HepG2 (cell line): ENCODE data around the gene DNASE1. TPM values are rescaled to one million over a fixed set of nuclear protein-coding genes. Genes with fewer than 3 reads are reported as not detected.

Experiments
- FOXO4 ChIP-seq: sonication (generic); formaldehyde crosslinking; conservative IDR thresholded peaks from 2 replicates; pipeline ENCODE4 v1.8.1; 2023; ENCODE audit warnings: missing genetic modification reagents
- SPEN ChIP-seq: sonication (generic); formaldehyde crosslinking; IDR thresholded peaks from 2 replicates; pipeline ENCODE4 v1.5.1; 2020; ENCODE audit warnings: low read depth, mild to moderate bottlenecking, missing genetic modification reagents
- STAT6 ChIP-seq: sonication (generic); formaldehyde crosslinking; IDR thresholded peaks from 2 replicates; pipeline ENCODE4 v1.4.0; 2020; ENCODE audit warnings: missing genetic modification reagents, mild to moderate bottlenecking, borderline replicate concordance
- YY1 ChIP-seq: IDR thresholded peaks from 2 replicates; pipeline ENCODE4 v1.6.1; 2011; ENCODE audit warnings: low read length, low read depth, moderate library complexity, mild to moderate bottlenecking; ENCODE audit not compliant: insufficient read depth, insufficient replicate concordance
- ZMYM2 ChIP-seq: sonication (generic); formaldehyde crosslinking; IDR thresholded peaks from 2 replicates; pipeline ENCODE4 v1.8.0; 2022; ENCODE audit warnings: mild to moderate bottlenecking, missing genetic modification reagents
- ZNF33B ChIP-seq: sonication (generic); formaldehyde crosslinking; IDR thresholded peaks from 2 replicates; pipeline ENCODE4 v1.5.1; 2020; ENCODE audit warnings: mild to moderate bottlenecking, missing genetic modification reagents
- ZNF441 ChIP-seq: sonication (generic); formaldehyde crosslinking; IDR thresholded peaks from 2 replicates; pipeline ENCODE4 v1.7.0; 2021; ENCODE audit warnings: missing genetic modification reagents, borderline replicate concordance
- ZNF484 ChIP-seq: sonication (generic); formaldehyde crosslinking; IDR thresholded peaks from 2 replicates; pipeline ENCODE4 v1.5.1; 2020; ENCODE audit warnings: mild to moderate bottlenecking, low read depth, missing genetic modification reagents, borderline replicate concordance
- ZNF503 ChIP-seq: sonication (generic); formaldehyde crosslinking; IDR thresholded peaks from 2 replicates; pipeline ENCODE4 v1.4.0; 2020; ENCODE audit warnings: missing genetic modification reagents
- ZNF598 ChIP-seq: sonication (generic); formaldehyde crosslinking; IDR thresholded peaks from 2 replicates; pipeline ENCODE4 v1.5.1; 2020; ENCODE audit warnings: mild to moderate bottlenecking, missing genetic modification reagents, borderline replicate concordance
- ZNF605 ChIP-seq: sonication (generic); formaldehyde crosslinking; IDR thresholded peaks from 2 replicates; pipeline ENCODE4 v1.8.0; 2022; ENCODE audit warnings: mild to moderate bottlenecking, missing genetic modification reagents
- ZNF704 ChIP-seq: sonication (generic); formaldehyde crosslinking; IDR thresholded peaks from 2 replicates; pipeline ENCODE4 v1.8.1; 2023; ENCODE audit warnings: mild to moderate bottlenecking, inconsistent platforms, moderate library complexity, missing genetic modification reagents, borderline replicate concordance
- ZNF75D ChIP-seq: sonication (generic); formaldehyde crosslinking; IDR thresholded peaks from 2 replicates; pipeline ENCODE4 v1.8.1; 2023; ENCODE audit warnings: missing genetic modification reagents, mild to moderate bottlenecking, borderline replicate concordance
- ZNF784 ChIP-seq: sonication (generic); formaldehyde crosslinking; IDR thresholded peaks from 2 replicates; pipeline ENCODE4 v1.5.1; 2020; ENCODE audit warnings: missing genetic modification reagents, mild to moderate bottlenecking, borderline replicate concordance
- ZNF788 ChIP-seq: sonication (generic); formaldehyde crosslinking; IDR thresholded peaks from 2 replicates; pipeline ENCODE4 v1.5.0; 2020; ENCODE audit warnings: mild to moderate bottlenecking, missing genetic modification reagents, borderline replicate concordance
- ZUFSP ChIP-seq: sonication (generic); formaldehyde crosslinking; IDR thresholded peaks from 2 replicates; pipeline ENCODE4 v1.9.0; 2021; ENCODE audit warnings: missing genetic modification reagents, mild to moderate bottlenecking, borderline replicate concordance
- polyA plus RNA-seq, 8 experiments: library from polyadenylated mRNA; depleted of rRNA in 3 of 8; stranded (reverse) in 7 of 8; unstranded in 1 of 8; fragments of >200 nt; fragmentation: Illumina TruSeq in 4 of 8; extraction: Trizol in 4 of 8; gene quantifications; 2 replicates each; pipeline versions ENCODE4 v1.2.1 to v1.2.3, GENCODE V29; 2011 to 2016; ENCODE audit warnings: low read depth in 4 of 8, missing spikeins in 1 of 8, mixed read lengths in 1 of 8; ENCODE audit not compliant: insufficient read depth in 1 of 8
- total RNA-seq, 5 experiments: library from RNA; depleted of rRNA; stranded (reverse); fragments of >200 nt; fragmentation: Illumina TruSeq; extraction: Trizol; gene quantifications; 2 replicates each; pipeline ENCODE4 v1.2.3, GENCODE V29; 2016; ENCODE audit warnings: low read depth in 1 of 5

The DNASE1 gene
- total and polyA plus RNA-seq, 2 of the 13 experiments (the other 11 are each of a cell fraction or from before 2014, with no cell fraction given), result 7.1 to 11.1 TPM

- TF ChIP-seq FOXO4 (CRISPR knock-in tag) (0 out of 2 replicates have a peak, but pooled peaks have one; percentile 17), ZNF704 (CRISPR knock-in tag) (0 out of 2 replicates have a peak, but pooled peaks have one; percentile 16), ZNF784 (CRISPR knock-in tag) (peak; percentile 73; the same call in 1 of the 2 replicates), ZUFSP (CRISPR knock-in tag) (no peak), SPEN (CRISPR knock-in tag) (0 out of 2 replicates have a peak, but pooled peaks have one; percentile 35), STAT6 (CRISPR knock-in tag) (0 out of 2 replicates have a peak, but pooled peaks have one; percentile 49), ZNF605 (CRISPR knock-in tag) (peak; percentile 54; the same call in 1 of the 2 replicates), ZNF598 (0 out of 2 replicates have a peak, but pooled peaks have one; percentile 54), ZNF75D (CRISPR knock-in tag) (no peak), ZNF788 (0 out of 2 replicates have a peak, but pooled peaks have one; percentile 47), ZNF503 (no peak), YY1 (no peak), ZNF33B (CRISPR knock-in tag) (no peak), ZNF484 (CRISPR knock-in tag) (no peak), ZMYM2 (CRISPR knock-in tag) (0 out of 2 replicates have a peak, but pooled peaks have one; percentile 31), ZNF441 (CRISPR knock-in tag) (peak; percentile 59; the same call in 1 of the 2 replicates)
Observed at GRCh38 chr16:3610698-3611145, 43.8 kb upstream of the DNASE1 start (continued).
